ENCODE results near the gene CCND3.
A peak's percentile ranks its signal among the peaks of the same experiment; 100 is the strongest.

Gene CCND3

DNA sequence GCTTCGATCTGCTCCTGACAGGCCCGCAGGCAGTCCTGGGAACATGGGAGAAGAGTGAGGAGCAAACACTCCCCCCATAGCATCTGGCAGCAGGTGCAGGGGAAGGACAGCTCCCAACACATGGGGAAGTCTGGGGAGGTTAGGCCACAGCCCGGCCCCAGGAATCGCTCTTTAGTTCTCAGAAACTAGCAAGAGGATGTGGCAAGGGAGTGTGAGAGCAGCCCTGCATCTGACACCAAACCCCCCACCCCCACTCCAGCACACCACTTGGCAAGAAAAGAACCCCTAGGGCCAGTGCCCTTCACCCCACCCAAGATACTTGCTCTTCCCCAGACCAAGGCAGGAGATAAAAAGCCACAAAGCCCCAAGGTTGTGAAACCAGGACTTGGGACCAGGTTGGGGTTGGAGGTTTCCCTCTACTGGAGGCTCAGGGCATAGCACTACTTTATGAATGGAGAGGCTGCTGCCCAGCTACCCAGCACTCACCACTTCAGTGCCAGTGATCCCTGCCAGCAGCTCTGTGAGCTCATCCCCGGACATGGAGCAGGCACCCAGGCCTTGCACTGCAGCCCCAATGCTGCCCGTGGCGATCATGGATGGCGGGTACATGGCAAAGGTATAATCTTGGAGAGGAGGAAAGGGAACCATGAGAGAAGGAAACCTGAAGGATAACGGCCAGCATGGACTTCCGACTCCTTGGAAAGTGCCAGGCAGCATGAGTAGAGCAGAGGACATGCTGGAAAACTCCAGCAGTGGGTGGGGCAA lies 5.4 kb downstream of the CCND3 start:
- Histone ChIP-seq H3K27me3 (ENCODE audit: insufficient read depth, low read length, poor library complexity) (no peaks in the 10 kb centered on the region), H3K4me3 (ENCODE audit: low read depth in 1 of 2, low read length in 2 of 2) (peak overlapping the region in 1 of 2 experiments; percentile 86; a peak in 3 of 4 replicates), H3K27ac (ENCODE audit: low read length) (peak overlapping the region; percentile 100), H4K20me1 (ENCODE audit: insufficient read depth, low read length) (peaks cover 33% of the 10 kb centered on the region), H3K4me2 (ENCODE audit: insufficient read depth, low read length) (peak overlapping the region; percentile 82), H2AFZ (ENCODE audit: low read depth, low read length) (no peak overlapping the region), H3K36me3 (ENCODE audit: insufficient read depth, low read length) (peaks cover 96% of the 10 kb centered on the region), H3K79me2 (ENCODE audit: insufficient read depth, low read length) (peaks cover 74% of the 10 kb centered on the region), H3K9ac (ENCODE audit: low read depth, low read length) (peak overlapping the region; percentile 99), H3K9me3 (ENCODE audit: insufficient read depth, low read length, severe bottlenecking) (no peaks in the 10 kb centered on the region), H3K4me1 (ENCODE audit: insufficient read depth, low read length) (peaks cover 62% of the 10 kb centered on the region)
- TF ChIP-seq, protein P1, sequence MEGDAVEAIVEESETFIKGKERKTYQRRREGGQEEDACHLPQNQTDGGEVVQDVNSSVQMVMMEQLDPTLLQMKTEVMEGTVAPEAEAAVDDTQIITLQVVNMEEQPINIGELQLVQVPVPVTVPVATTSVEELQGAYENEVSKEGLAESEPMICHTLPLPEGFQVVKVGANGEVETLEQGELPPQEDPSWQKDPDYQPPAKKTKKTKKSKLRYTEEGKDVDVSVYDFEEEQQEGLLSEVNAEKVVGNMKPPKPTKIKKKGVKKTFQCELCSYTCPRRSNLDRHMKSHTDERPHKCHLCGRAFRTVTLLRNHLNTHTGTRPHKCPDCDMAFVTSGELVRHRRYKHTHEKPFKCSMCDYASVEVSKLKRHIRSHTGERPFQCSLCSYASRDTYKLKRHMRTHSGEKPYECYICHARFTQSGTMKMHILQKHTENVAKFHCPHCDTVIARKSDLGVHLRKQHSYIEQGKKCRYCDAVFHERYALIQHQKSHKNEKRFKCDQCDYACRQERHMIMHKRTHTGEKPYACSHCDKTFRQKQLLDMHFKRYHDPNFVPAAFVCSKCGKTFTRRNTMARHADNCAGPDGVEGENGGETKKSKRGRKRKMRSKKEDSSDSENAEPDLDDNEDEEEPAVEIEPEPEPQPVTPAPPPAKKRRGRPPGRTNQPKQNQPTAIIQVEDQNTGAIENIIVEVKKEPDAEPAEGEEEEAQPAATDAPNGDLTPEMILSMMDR (IDR thresholded peaks at IDR 0.05; ENCODE audit: borderline replicate concordance, extremely low read depth, low read length, poor library complexity, severe bottlenecking): peak; percentile 95
- TF ChIP-seq EZH2 (IDR thresholded peaks at IDR 0.05; ENCODE audit: borderline replicate concordance, low read depth, low read length, severe bottlenecking): no peak
- DNase-seq: peak; percentile 99
- peak; percentile 57 for ATAC-seq (ENCODE audit: insufficient read depth, low read depth)

DNA sequence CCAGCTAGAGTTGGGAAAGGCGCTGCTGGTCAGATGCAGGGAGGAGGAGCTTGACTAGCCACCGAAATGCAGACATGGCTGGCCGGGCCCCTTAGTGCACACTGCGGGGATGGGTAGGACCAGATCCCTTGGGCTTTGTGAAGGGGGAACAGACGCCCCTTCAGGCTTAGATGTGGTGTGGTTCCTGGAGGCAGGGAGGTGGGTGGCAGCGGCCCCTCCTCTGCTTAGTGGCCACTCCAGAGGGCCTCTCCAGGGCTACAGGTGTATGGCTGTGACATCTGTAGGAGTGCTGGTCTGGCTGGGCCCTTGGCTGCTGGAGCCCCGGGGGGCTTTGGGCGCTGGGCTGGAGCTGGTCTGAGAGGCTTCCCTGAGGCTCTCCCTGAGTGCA lies 5.9 kb downstream of the CCND3 start:
- H3K27me3 ChIP-seq (ENCODE audit: insufficient read depth, low read length, poor library complexity): no peaks in the 10 kb centered on the region
- H3K36me3 ChIP-seq (ENCODE audit: insufficient read depth, low read length): peaks cover 96% of the 10 kb centered on the region
- H4K20me1 ChIP-seq (ENCODE audit: insufficient read depth, low read length): peaks cover 30% of the 10 kb centered on the region
- TF ChIP-seq, protein P1 (IDR thresholded peaks at IDR 0.05; ENCODE audit: borderline replicate concordance, extremely low read depth, low read length, poor library complexity, severe bottlenecking): peak; percentile 12
- TF ChIP-seq EZH2 (IDR thresholded peaks at IDR 0.05; ENCODE audit: borderline replicate concordance, low read depth, low read length, severe bottlenecking): no peak
- no peaks in the 10 kb centered on the region for H3K9me3 ChIP-seq (ENCODE audit: insufficient read depth, low read length, severe bottlenecking)
- H2AFZ ChIP-seq (ENCODE audit: low read depth, low read length): no peak overlapping the region
- H3K4me3 ChIP-seq (ENCODE audit: low read depth in 1 of 2, low read length in 2 of 2): peak overlapping the region in 1 of 2 experiments; percentile 86; a peak in 2 of 4 replicates
- ATAC-seq (ENCODE audit: insufficient read depth, low read depth) (peak; percentile 38), DNase-seq (peak; percentile 88)
- H3K79me2 ChIP-seq (ENCODE audit: insufficient read depth, low read length): peaks cover 69% of the 10 kb centered on the region
- peak overlapping the region; percentile 82 for H3K4me2 ChIP-seq (ENCODE audit: insufficient read depth, low read length)
- H3K9ac ChIP-seq (ENCODE audit: low read depth, low read length): peak overlapping the region; percentile 99
- H3K27ac ChIP-seq (ENCODE audit: low read length): peak overlapping the region; percentile 100
- peaks cover 62% of the 10 kb centered on the region for H3K4me1 ChIP-seq (ENCODE audit: insufficient read depth, low read length)

DNA sequence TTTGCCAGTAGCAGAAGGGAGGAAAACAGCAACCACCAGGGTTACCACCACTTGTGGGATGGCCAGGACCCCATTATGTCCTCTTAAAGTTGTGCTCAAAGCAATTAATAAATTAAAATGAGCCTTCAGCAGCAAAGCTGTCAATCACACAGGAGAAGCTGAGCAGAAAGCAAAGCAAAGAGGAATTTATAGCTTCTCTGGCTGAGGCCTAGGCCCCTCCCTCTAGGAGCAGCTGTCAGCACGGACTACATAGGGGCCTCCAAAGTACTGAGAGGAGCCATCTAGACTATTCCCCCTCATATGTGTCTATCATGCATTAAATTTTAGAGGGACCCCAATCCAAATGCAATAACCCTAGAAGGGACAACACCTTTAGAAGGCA lies 6.4 kb downstream of the CCND3 start:
- H2AFZ ChIP-seq (ENCODE audit: low read depth, low read length): no peak overlapping the region
- peak overlapping the region in 1 of 2 experiments; percentile 86; a peak in 2 of 4 replicates for H3K4me3 ChIP-seq (ENCODE audit: low read depth in 1 of 2, low read length in 2 of 2)
- peak overlapping the region; percentile 82 for H3K4me2 ChIP-seq (ENCODE audit: insufficient read depth, low read length)
- DNase-seq (peak; percentile 71), ATAC-seq (ENCODE audit: insufficient read depth, low read depth) (peak; percentile 6; the same call in 1 of the 3 replicates)
- H3K4me1 ChIP-seq (ENCODE audit: insufficient read depth, low read length): peaks cover 61% of the 10 kb centered on the region
- peaks cover 28% of the 10 kb centered on the region for H4K20me1 ChIP-seq (ENCODE audit: insufficient read depth, low read length)
- H3K36me3 ChIP-seq (ENCODE audit: insufficient read depth, low read length): peaks cover 96% of the 10 kb centered on the region
- no peaks in the 10 kb centered on the region for H3K27me3 ChIP-seq (ENCODE audit: insufficient read depth, low read length, poor library complexity)
- peak overlapping the region; percentile 99 for H3K9ac ChIP-seq (ENCODE audit: low read depth, low read length)
- TF ChIP-seq EZH2 (IDR thresholded peaks at IDR 0.05; ENCODE audit: borderline replicate concordance, low read depth, low read length, severe bottlenecking): no peak
- TF ChIP-seq, protein P1 (IDR thresholded peaks at IDR 0.05; ENCODE audit: borderline replicate concordance, extremely low read depth, low read length, poor library complexity, severe bottlenecking): no peak
- H3K79me2 ChIP-seq (ENCODE audit: insufficient read depth, low read length): peaks cover 64% of the 10 kb centered on the region
- H3K9me3 ChIP-seq (ENCODE audit: insufficient read depth, low read length, severe bottlenecking): no peaks in the 10 kb centered on the region
- peak overlapping the region; percentile 100 for H3K27ac ChIP-seq (ENCODE audit: low read length)

All from DND-41 (cell line).